ENCODE results near the gene DIPK1B.

DIPK1B gene

GRCh38 chr9:136738960-136739359 lies 26.6 kb downstream of the DIPK1B start:
- Mint-ChIP-seq H3K4me3 (no peak overlapping the region), H3K4me1 (ENCODE audit: low read depth) (no peaks in the 10 kb centered on the region), H3K9me3 (no peaks in the 10 kb centered on the region)

GRCh38 chr9:136739509-136739908 lies 27.1 kb downstream of the DIPK1B start:
- no peak overlapping the region for H3K27ac Mint-ChIP-seq
- no peaks in the 10 kb centered on the region for H3K36me3 Mint-ChIP-seq (ENCODE audit: low read depth)
- H3K27me3 Mint-ChIP-seq (ENCODE audit: low read depth), result peaks cover 4% of the 10 kb centered on the region
- H3K4me1 Mint-ChIP-seq (ENCODE audit: low read depth), result no peaks in the 10 kb centered on the region
- no peaks in the 10 kb centered on the region for H3K9me3 Mint-ChIP-seq
- H3K4me3 Mint-ChIP-seq, result no peak overlapping the region

More at GRCh38 chr9:136738960-136739359, 26.6 kb downstream of the DIPK1B start:
- no peak overlapping the region for H3K27ac Mint-ChIP-seq
- H3K36me3 Mint-ChIP-seq (ENCODE audit: low read depth), result no peaks in the 10 kb centered on the region
- H3K27me3 Mint-ChIP-seq (ENCODE audit: low read depth), result peaks cover 4% of the 10 kb centered on the region

- Mint-ChIP-seq H3K36me3 (ENCODE audit: low read depth) (no peaks in the 10 kb centered on the region), H3K4me1 (ENCODE audit: low read depth) (no peaks in the 10 kb centered on the region), H3K27ac (no peak overlapping the region), H3K9me3 (no peaks in the 10 kb centered on the region), H3K4me3 (no peak overlapping the region), H3K27me3 (ENCODE audit: low read depth) (peaks cover 4% of the 10 kb centered on the region)
Observed at GRCh38 chr9:136740069-136740468, 27.7 kb downstream of the DIPK1B start.

- Mint-ChIP-seq H3K36me3 (ENCODE audit: low read depth) (no peaks in the 10 kb centered on the region), H3K4me3 (no peak overlapping the region), H3K27ac (no peak overlapping the region)
Observed at GRCh38 chr9:136740491-136740890, 28.1 kb downstream of the DIPK1B start.

GRCh38 chr9:136740971-136741882 lies 28.9 kb downstream of the DIPK1B start:
- Mint-ChIP-seq H3K27ac (no peak overlapping the region), H3K4me3 (no peak overlapping the region), H3K4me1 (ENCODE audit: low read depth) (no peaks in the 10 kb centered on the region), H3K27me3 (ENCODE audit: low read depth) (peaks cover 4% of the 10 kb centered on the region), H3K9me3 (no peaks in the 10 kb centered on the region), H3K36me3 (ENCODE audit: low read depth) (no peaks in the 10 kb centered on the region)

More at GRCh38 chr9:136740491-136740890, 28.1 kb downstream of the DIPK1B start:
- Mint-ChIP-seq H3K27me3 (ENCODE audit: low read depth) (peaks cover 4% of the 10 kb centered on the region), H3K9me3 (no peaks in the 10 kb centered on the region), H3K4me1 (ENCODE audit: low read depth) (no peaks in the 10 kb centered on the region)

- H3K27ac Mint-ChIP-seq, result no peak overlapping the region
Observed at GRCh38 chr9:136741883-136742571, 29.7 kb downstream of the DIPK1B start.

GRCh38 chr9:136742591-136743391 lies 30.4 kb downstream of the DIPK1B start, which contains the start of gene LCN10:
LCN10 (minus strand) TSS chr9:136742940; CDS start chr9:136742903, 37 bp downstream.
- Mint-ChIP-seq H3K9me3 (no peaks in the 10 kb centered on the region), H3K4me1 (ENCODE audit: low read depth) (no peaks in the 10 kb centered on the region), H3K4me3 (no peak within 1 kb of the TSS), H3K27ac (no peak within 1 kb of the TSS), H3K27me3 (ENCODE audit: low read depth) (peaks cover 4% of the 10 kb centered on the region), H3K36me3 (ENCODE audit: low read depth) (no peaks in the 10 kb centered on the region)

More at GRCh38 chr9:136741883-136742571, 29.7 kb downstream of the DIPK1B start:
- H3K27me3 Mint-ChIP-seq (ENCODE audit: low read depth), result peaks cover 4% of the 10 kb centered on the region
- H3K4me1 Mint-ChIP-seq (ENCODE audit: low read depth), result no peaks in the 10 kb centered on the region
- H3K9me3 Mint-ChIP-seq, result no peaks in the 10 kb centered on the region
- no peak overlapping the region for H3K4me3 Mint-ChIP-seq
- no peaks in the 10 kb centered on the region for H3K36me3 Mint-ChIP-seq (ENCODE audit: low read depth)

GRCh38 chr9:136743639-136744211 lies 31.4 kb downstream of the DIPK1B start:
- Mint-ChIP-seq H3K4me3 (no peak overlapping the region), H3K36me3 (ENCODE audit: low read depth) (no peaks in the 10 kb centered on the region), H3K27ac (no peak overlapping the region), H3K27me3 (ENCODE audit: low read depth) (peaks cover 4% of the 10 kb centered on the region), H3K4me1 (ENCODE audit: low read depth) (no peaks in the 10 kb centered on the region), H3K9me3 (no peaks in the 10 kb centered on the region)

GRCh38 chr9:136744773-136745172 lies 32.4 kb downstream of the DIPK1B start:
- H3K9me3 Mint-ChIP-seq, result no peaks in the 10 kb centered on the region
- H3K4me3 Mint-ChIP-seq, result no peak overlapping the region
- H3K27me3 Mint-ChIP-seq (ENCODE audit: low read depth), result peaks cover 4% of the 10 kb centered on the region
- no peaks in the 10 kb centered on the region for H3K36me3 Mint-ChIP-seq (ENCODE audit: low read depth)
- no peak overlapping the region for H3K27ac Mint-ChIP-seq
- no peaks in the 10 kb centered on the region for H3K4me1 Mint-ChIP-seq (ENCODE audit: low read depth)

GRCh38 chr9:136745389-136746154 lies 33.2 kb downstream of the DIPK1B start:
- H3K27me3 Mint-ChIP-seq (ENCODE audit: low read depth), result peaks cover 4% of the 10 kb centered on the region
- H3K9me3 Mint-ChIP-seq, result no peaks in the 10 kb centered on the region
- no peak overlapping the region for H3K27ac Mint-ChIP-seq
- no peaks in the 10 kb centered on the region for H3K36me3 Mint-ChIP-seq (ENCODE audit: low read depth)
- H3K4me1 Mint-ChIP-seq (ENCODE audit: low read depth), result no peaks in the 10 kb centered on the region
- no peak overlapping the region for H3K4me3 Mint-ChIP-seq

- H3K4me3 Mint-ChIP-seq, result no peak overlapping the region
- no peaks in the 10 kb centered on the region for H3K4me1 Mint-ChIP-seq (ENCODE audit: low read depth)
- H3K27ac Mint-ChIP-seq, result no peak overlapping the region
Observed at GRCh38 chr9:136746155-136746490, 33.8 kb downstream of the DIPK1B start.

GRCh38 chr9:136746621-136747020 lies 34.2 kb downstream of the DIPK1B start:
- peaks cover 3% of the 10 kb centered on the region for H3K9me3 Mint-ChIP-seq
- peaks cover 4% of the 10 kb centered on the region for H3K27me3 Mint-ChIP-seq (ENCODE audit: low read depth)
- H3K27ac Mint-ChIP-seq, result no peak overlapping the region
- no peaks in the 10 kb centered on the region for H3K36me3 Mint-ChIP-seq (ENCODE audit: low read depth)
- no peak overlapping the region for H3K4me3 Mint-ChIP-seq
- no peaks in the 10 kb centered on the region for H3K4me1 Mint-ChIP-seq (ENCODE audit: low read depth)

More at GRCh38 chr9:136746155-136746490, 33.8 kb downstream of the DIPK1B start:
- no peaks in the 10 kb centered on the region for H3K9me3 Mint-ChIP-seq
- peaks cover 4% of the 10 kb centered on the region for H3K27me3 Mint-ChIP-seq (ENCODE audit: low read depth)
- H3K36me3 Mint-ChIP-seq (ENCODE audit: low read depth), result no peaks in the 10 kb centered on the region

- H3K4me3 Mint-ChIP-seq, result no peak overlapping the region
- peaks cover 4% of the 10 kb centered on the region for H3K27me3 Mint-ChIP-seq (ENCODE audit: low read depth)
- no peak overlapping the region for H3K27ac Mint-ChIP-seq
- peaks cover 11% of the 10 kb centered on the region for H3K9me3 Mint-ChIP-seq
- H3K36me3 Mint-ChIP-seq (ENCODE audit: low read depth), result peaks cover under 1% of the 10 kb centered on the region
- H3K4me1 Mint-ChIP-seq (ENCODE audit: low read depth), result no peaks in the 10 kb centered on the region
Observed at GRCh38 chr9:136747161-136748060, 35.0 kb downstream of the DIPK1B start.
